Measurements from ENCODE around the gene VEGFA.

DNA sequence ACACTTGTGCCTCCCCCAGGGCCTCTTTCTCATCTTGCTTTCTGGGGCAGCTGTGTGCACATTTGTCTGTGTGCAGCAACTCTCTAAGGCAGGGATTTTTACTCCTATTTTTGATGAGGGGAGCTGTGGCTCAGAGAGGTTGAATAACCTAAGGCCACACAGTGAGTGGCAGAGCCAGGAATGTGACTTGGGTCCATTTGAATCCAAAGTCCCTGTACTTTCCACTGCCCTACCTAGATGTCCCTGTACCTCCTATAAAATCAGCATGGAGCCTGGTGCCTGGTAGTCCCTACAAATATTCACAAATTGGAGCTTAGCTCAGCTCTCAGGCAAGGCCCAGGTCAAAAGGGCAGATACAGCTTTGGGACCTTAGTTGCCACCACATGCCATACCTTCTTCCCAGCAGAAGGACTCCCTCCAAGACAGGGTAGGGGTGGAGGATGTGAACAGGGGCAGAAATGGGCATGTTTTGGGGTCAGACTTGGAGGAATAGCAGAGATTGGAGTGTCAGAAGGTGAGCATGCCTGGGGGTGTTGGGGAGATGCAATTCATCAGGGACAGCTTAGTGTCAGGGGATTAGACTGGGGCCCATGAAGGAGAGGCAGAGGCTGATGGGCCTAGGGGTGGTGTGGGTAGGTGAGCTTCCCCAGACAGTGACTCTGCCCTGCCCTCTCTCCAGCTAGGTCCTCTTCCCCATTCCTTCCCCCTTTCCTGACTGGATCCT is 4.1 kb upstream of the VEGFA start:
- no peak for TF ChIP-seq CHD4 (IDR thresholded peaks at IDR 0.05; ENCODE audit: borderline replicate concordance)
- no peak for TF ChIP-seq POLR2A (IDR thresholded peaks at IDR 0.05; ENCODE audit: low read length)
- TF ChIP-seq, protein P1, sequence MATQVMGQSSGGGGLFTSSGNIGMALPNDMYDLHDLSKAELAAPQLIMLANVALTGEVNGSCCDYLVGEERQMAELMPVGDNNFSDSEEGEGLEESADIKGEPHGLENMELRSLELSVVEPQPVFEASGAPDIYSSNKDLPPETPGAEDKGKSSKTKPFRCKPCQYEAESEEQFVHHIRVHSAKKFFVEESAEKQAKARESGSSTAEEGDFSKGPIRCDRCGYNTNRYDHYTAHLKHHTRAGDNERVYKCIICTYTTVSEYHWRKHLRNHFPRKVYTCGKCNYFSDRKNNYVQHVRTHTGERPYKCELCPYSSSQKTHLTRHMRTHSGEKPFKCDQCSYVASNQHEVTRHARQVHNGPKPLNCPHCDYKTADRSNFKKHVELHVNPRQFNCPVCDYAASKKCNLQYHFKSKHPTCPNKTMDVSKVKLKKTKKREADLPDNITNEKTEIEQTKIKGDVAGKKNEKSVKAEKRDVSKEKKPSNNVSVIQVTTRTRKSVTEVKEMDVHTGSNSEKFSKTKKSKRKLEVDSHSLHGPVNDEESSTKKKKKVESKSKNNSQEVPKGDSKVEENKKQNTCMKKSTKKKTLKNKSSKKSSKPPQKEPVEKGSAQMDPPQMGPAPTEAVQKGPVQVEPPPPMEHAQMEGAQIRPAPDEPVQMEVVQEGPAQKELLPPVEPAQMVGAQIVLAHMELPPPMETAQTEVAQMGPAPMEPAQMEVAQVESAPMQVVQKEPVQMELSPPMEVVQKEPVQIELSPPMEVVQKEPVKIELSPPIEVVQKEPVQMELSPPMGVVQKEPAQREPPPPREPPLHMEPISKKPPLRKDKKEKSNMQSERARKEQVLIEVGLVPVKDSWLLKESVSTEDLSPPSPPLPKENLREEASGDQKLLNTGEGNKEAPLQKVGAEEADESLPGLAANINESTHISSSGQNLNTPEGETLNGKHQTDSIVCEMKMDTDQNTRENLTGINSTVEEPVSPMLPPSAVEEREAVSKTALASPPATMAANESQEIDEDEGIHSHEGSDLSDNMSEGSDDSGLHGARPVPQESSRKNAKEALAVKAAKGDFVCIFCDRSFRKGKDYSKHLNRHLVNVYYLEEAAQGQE (IDR thresholded peaks at IDR 0.05), result no peak
- TF ChIP-seq CTCF (IDR thresholded peaks at IDR 0.05), result no peak
- TF ChIP-seq RFX5 (IDR thresholded peaks at IDR 0.05), result no peak
- TF ChIP-seq, protein P2, sequence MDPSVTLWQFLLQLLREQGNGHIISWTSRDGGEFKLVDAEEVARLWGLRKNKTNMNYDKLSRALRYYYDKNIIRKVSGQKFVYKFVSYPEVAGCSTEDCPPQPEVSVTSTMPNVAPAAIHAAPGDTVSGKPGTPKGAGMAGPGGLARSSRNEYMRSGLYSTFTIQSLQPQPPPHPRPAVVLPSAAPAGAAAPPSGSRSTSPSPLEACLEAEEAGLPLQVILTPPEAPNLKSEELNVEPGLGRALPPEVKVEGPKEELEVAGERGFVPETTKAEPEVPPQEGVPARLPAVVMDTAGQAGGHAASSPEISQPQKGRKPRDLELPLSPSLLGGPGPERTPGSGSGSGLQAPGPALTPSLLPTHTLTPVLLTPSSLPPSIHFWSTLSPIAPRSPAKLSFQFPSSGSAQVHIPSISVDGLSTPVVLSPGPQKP (IDR thresholded peaks at IDR 0.05; ENCODE audit: low read depth, low read length), result no peak

Measured in A549 (cell line).